SK-N-SH treated with all-trans-retinoic acid at 6 μM for 48 hours (cell line): ENCODE results near the gene LYRM1.

Source experiments
- ATAC-seq: fragments of 200-7000 bp; cut with Tn5 transposase; 3 replicates; pipeline ENCODE4 v1.9.1; 2020; ENCODE audit warnings: mild to moderate bottlenecking, moderate library complexity
- ARNTL ChIP-seq: fragments of 450-650 bp; formaldehyde crosslinking; IDR thresholded peaks from 2 replicates; pipeline ENCODE4 v1.5.0; 2020; ENCODE audit warnings: low read depth, mild to moderate bottlenecking, moderate library complexity, borderline replicate concordance
- BACH2 ChIP-seq: fragments of 250-450 bp; sonication (Bioruptor Pico); IDR thresholded peaks from 2 replicates; pipeline ENCODE4 v1.9.0; 2021; ENCODE audit warnings: mild to moderate bottlenecking, borderline replicate concordance
- CSDC2 ChIP-seq: fragments of 250-450 bp; sonication (Bioruptor Pico); IDR thresholded peaks from 2 replicates; pipeline ENCODE4 v1.5.0; 2020; ENCODE audit warnings: mild to moderate bottlenecking, moderate library complexity
- ESRRG ChIP-seq: fragments of 250-450 bp; sonication (Bioruptor Pico); IDR thresholded peaks from 2 replicates; pipeline ENCODE4 v1.6.1; 2021; ENCODE audit warnings: mild to moderate bottlenecking
- GLIS3 ChIP-seq: fragments of 250-450 bp; sonication (Bioruptor Pico); IDR thresholded peaks from 2 replicates; pipeline ENCODE4 v1.5.0; 2020; ENCODE audit warnings: mild to moderate bottlenecking, moderate library complexity
- ISL1 ChIP-seq: fragments of 250-450 bp; sonication (Bioruptor Pico); IDR thresholded peaks from 2 replicates; pipeline ENCODE4 v2.1.2; 2022; ENCODE audit warnings: mild to moderate bottlenecking, moderate library complexity
- OSR1 ChIP-seq: fragments of 250-450 bp; sonication (Bioruptor Pico); IDR thresholded peaks from 2 replicates; pipeline ENCODE4 v1.8.0; 2022; ENCODE audit warnings: moderate library complexity, mild to moderate bottlenecking, inconsistent platforms
- PPARA ChIP-seq: fragments of 250-450 bp; sonication (Bioruptor Pico); IDR thresholded peaks from 2 replicates; pipeline ENCODE4 v1.5.0; 2020; ENCODE audit warnings: mild to moderate bottlenecking, borderline replicate concordance
- RARB ChIP-seq: fragments of 250-450 bp; sonication (Bioruptor Pico); IDR thresholded peaks from 2 replicates; pipeline ENCODE4 v1.8.0; 2021; ENCODE audit warnings: mild to moderate bottlenecking, moderate library complexity
- SNAI2 ChIP-seq: fragments of 250-450 bp; sonication (Bioruptor Pico); IDR thresholded peaks from 2 replicates; pipeline ENCODE4 v1.5.0; 2020; ENCODE audit warnings: mild to moderate bottlenecking, moderate library complexity
- TCF4 ChIP-seq: fragments of 250-450 bp; sonication (Bioruptor Pico); IDR thresholded peaks from 2 replicates; pipeline ENCODE4 v1.8.0; 2021; ENCODE audit warnings: mild to moderate bottlenecking, moderate library complexity, borderline replicate concordance
- ZFP30 ChIP-seq: fragments of 450-650 bp; formaldehyde crosslinking; IDR thresholded peaks from 2 replicates; pipeline ENCODE4 v1.5.0; 2022; ENCODE audit warnings: mild to moderate bottlenecking, moderate library complexity
- ZNF70 ChIP-seq: fragments of 450-650 bp; formaldehyde crosslinking; IDR thresholded peaks from 2 replicates; pipeline ENCODE4 v1.5.0; 2020; ENCODE audit warnings: mild to moderate bottlenecking, moderate library complexity
- ZNF8 ChIP-seq: fragments of 450-650 bp; formaldehyde crosslinking; IDR thresholded peaks from 2 replicates; pipeline ENCODE4 v1.5.0; 2020; ENCODE audit warnings: mild to moderate bottlenecking, moderate library complexity
- TF ChIP-seq, protein P1 (sequence below): fragments of 250-450 bp; sonication (Bioruptor Pico); IDR thresholded peaks from 2 replicates; pipeline ENCODE4 v1.5.1; 2021; ENCODE audit warnings: mild to moderate bottlenecking, moderate library complexity
- TF ChIP-seq, protein P2 (sequence below): fragments of 250-450 bp; sonication (Bioruptor Pico); IDR thresholded peaks from 2 replicates; pipeline ENCODE4 v1.5.1; 2020; ENCODE audit warnings: low read depth, mild to moderate bottlenecking, moderate library complexity
- TF ChIP-seq, protein P3 (sequence below): fragments of 250-450 bp; sonication (Bioruptor Pico); IDR thresholded peaks from 2 replicates; pipeline ENCODE4 v1.5.0; 2020; ENCODE audit warnings: mild to moderate bottlenecking, moderate library complexity
- TF ChIP-seq, protein P4 (sequence below): fragments of 250-450 bp; sonication (Bioruptor Pico); IDR thresholded peaks from 2 replicates; pipeline ENCODE4 v1.8.0; 2021; ENCODE audit warnings: low read depth, mild to moderate bottlenecking, moderate library complexity, borderline replicate concordance

Gene LYRM1

DNA sequence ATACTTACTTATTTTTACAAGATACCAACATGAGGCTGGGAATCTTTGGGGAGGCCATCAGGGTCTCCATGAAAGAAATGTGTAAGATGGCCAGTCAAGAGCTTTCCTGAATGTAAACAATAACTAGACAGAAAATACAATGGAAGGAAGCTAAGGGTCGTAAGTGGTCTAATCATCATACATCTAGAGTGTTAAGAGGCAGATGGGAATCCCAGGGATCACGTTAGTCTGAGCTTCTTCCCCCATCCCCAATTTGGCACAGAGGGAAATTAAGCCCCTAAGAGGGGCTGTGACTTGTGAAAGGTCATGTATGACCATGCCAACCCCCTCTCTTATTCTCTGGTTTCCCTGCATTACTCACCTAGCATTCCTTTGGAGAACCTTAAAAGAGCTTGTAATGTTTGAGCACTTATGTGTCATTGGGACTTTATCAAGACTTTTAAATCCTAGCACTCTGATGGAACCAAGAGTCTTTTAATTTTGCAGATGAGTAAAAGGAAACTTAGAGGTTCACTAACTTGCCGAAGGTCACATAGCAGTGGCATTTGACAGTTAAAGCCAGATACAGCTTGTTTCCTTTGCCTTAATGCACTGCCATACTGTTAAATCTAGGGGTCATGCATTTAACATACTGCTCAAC lies 46.5 kb upstream of the LYRM1 start:
- no peak for ATAC-seq
- TF ChIP-seq TCF4 (CRISPR knock-in tag): no peak
- no peak for TF ChIP-seq ESRRG (CRISPR knock-in tag)
- no peak for TF ChIP-seq RARB (CRISPR knock-in tag)
- TF ChIP-seq BACH2: no peak
- TF ChIP-seq, protein P1, sequence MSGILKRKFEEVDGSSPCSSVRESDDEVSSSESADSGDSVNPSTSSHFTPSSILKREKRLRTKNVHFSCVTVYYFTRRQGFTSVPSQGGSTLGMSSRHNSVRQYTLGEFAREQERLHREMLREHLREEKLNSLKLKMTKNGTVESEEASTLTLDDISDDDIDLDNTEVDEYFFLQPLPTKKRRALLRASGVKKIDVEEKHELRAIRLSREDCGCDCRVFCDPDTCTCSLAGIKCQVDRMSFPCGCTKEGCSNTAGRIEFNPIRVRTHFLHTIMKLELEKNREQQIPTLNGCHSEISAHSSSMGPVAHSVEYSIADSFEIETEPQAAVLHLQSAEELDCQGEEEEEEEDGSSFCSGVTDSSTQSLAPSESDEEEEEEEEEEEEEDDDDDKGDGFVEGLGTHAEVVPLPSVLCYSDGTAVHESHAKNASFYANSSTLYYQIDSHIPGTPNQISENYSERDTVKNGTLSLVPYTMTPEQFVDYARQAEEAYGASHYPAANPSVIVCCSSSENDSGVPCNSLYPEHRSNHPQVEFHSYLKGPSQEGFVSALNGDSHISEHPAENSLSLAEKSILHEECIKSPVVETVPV (CRISPR knock-in tag): no peak
- TF ChIP-seq ARNTL (CRISPR knock-in tag): no peak
- TF ChIP-seq, protein P2, sequence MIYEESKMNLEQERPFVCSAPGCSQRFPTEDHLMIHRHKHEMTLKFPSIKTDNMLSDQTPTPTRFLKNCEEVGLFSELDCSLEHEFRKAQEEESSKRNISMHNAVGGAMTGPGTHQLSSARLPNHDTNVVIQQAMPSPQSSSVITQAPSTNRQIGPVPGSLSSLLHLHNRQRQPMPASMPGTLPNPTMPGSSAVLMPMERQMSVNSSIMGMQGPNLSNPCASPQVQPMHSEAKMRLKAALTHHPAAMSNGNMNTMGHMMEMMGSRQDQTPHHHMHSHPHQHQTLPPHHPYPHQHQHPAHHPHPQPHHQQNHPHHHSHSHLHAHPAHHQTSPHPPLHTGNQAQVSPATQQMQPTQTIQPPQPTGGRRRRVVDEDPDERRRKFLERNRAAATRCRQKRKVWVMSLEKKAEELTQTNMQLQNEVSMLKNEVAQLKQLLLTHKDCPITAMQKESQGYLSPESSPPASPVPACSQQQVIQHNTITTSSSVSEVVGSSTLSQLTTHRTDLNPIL: no peak
- TF ChIP-seq, protein P3, sequence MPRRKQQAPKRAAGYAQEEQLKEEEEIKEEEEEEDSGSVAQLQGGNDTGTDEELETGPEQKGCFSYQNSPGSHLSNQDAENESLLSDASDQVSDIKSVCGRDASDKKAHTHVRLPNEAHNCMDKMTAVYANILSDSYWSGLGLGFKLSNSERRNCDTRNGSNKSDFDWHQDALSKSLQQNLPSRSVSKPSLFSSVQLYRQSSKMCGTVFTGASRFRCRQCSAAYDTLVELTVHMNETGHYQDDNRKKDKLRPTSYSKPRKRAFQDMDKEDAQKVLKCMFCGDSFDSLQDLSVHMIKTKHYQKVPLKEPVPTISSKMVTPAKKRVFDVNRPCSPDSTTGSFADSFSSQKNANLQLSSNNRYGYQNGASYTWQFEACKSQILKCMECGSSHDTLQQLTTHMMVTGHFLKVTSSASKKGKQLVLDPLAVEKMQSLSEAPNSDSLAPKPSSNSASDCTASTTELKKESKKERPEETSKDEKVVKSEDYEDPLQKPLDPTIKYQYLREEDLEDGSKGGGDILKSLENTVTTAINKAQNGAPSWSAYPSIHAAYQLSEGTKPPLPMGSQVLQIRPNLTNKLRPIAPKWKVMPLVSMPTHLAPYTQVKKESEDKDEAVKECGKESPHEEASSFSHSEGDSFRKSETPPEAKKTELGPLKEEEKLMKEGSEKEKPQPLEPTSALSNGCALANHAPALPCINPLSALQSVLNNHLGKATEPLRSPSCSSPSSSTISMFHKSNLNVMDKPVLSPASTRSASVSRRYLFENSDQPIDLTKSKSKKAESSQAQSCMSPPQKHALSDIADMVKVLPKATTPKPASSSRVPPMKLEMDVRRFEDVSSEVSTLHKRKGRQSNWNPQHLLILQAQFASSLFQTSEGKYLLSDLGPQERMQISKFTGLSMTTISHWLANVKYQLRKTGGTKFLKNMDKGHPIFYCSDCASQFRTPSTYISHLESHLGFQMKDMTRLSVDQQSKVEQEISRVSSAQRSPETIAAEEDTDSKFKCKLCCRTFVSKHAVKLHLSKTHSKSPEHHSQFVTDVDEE: no peak
- no peak for TF ChIP-seq GLIS3
- TF ChIP-seq CSDC2 (CRISPR knock-in tag): no peak
- TF ChIP-seq, all 23 proteins: peak for 0

DNA sequence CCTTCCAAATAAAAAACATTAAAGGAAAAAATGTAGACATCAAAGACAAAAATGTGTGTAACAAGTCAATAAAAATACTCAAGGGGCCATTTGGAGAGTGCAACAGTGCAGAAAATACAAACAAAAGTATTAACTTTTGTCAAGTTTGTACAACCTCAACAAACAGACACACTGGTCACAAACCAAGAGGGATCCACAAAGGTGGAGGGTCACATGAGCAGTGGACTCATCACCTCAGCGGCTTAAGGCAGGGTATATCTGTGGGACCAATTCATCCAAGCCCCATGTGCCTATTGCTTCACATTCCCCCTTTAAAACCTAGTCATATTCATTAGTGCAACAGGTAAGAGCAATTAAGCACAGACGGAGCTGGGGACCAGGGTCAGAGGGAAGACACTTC lies 45.6 kb upstream of the LYRM1 start:
- no peak for ATAC-seq
- no peak for TF ChIP-seq OSR1
- no peak for TF ChIP-seq ESRRG (CRISPR knock-in tag)
- TF ChIP-seq, protein P1 (CRISPR knock-in tag): no peak
- no peak for TF ChIP-seq ISL1 (CRISPR knock-in tag)
- no peak for TF ChIP-seq ZFP30
- TF ChIP-seq ZNF70 (CRISPR knock-in tag): no peak
- TF ChIP-seq, protein P2: no peak
- no peak for TF ChIP-seq BACH2
- TF ChIP-seq, all 23 proteins: peak for 0

DNA sequence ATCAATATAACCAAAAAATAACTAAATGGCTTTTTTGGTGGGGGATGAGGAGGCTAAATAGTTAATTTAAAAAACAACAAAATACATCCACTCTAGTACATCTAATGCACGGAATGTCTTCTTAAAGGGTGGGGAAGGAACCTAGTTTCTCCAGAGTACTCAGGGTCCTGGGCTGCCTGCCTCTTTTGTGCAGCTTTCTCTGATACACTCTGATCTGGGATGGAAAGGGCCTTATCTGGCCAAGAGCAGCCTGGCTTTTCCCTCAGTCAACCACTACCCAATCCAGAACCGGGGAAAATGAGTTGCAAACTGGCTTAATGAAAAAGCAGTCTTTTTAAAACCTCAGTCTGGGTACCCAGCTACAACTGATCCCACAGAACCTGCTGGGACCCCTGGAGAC lies 43.3 kb upstream of the LYRM1 start:
- TF ChIP-seq PPARA (CRISPR knock-in tag): no peak
- TF ChIP-seq ISL1 (CRISPR knock-in tag): no peak
- TF ChIP-seq RARB (CRISPR knock-in tag): no peak
- no peak for TF ChIP-seq ZNF8
- TF ChIP-seq, protein P1 (CRISPR knock-in tag): no peak
- TF ChIP-seq, protein P4, sequence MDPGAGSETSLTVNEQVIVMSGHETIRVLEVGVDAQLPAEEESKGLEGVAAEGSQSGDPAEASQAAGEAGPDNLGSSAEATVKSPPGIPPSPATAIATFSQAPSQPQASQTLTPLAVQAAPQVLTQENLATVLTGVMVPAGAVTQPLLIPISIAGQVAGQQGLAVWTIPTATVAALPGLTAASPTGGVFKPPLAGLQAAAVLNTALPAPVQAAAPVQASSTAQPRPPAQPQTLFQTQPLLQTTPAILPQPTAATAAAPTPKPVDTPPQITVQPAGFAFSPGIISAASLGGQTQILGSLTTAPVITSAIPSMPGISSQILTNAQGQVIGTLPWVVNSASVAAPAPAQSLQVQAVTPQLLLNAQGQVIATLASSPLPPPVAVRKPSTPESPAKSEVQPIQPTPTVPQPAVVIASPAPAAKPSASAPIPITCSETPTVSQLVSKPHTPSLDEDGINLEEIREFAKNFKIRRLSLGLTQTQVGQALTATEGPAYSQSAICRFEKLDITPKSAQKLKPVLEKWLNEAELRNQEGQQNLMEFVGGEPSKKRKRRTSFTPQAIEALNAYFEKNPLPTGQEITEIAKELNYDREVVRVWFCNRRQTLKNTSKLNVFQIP (CRISPR knock-in tag): no peak
- TF ChIP-seq, protein P2: no peak
- TF ChIP-seq SNAI2 (CRISPR knock-in tag): no peak
- ATAC-seq: no peak
